Measurements from ENCODE around the gene NAIF1.

DNA sequence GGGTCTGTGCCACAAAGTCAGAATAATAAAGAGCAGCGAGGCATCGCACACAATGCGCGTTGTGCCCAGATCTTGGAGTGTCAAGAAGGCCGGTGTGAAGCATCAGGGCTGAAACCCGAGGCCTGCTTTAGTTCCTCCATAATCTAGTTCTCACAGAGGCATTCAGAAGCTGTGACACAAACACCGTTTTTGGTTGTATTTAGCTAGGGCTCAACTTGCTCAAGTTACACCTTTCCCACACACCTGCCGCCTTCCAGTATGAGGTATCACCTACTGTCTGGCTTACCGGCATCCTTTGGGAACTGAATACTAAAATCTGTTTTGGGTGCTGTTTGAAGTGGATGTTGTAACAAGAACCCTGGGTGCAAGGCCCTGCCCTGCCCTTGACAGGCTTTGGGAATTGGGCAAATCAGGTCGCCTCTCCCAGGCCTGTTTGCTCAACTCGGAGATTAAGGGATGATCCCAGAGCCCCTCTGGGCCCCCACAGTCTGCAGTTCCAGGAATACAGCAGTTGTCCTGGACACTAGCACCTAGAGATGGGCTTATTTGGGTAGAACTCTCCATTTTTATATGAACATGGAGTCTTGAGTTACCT lies 27.9 kb upstream of the NAIF1 start:
- TF ChIP-seq, protein P1, sequence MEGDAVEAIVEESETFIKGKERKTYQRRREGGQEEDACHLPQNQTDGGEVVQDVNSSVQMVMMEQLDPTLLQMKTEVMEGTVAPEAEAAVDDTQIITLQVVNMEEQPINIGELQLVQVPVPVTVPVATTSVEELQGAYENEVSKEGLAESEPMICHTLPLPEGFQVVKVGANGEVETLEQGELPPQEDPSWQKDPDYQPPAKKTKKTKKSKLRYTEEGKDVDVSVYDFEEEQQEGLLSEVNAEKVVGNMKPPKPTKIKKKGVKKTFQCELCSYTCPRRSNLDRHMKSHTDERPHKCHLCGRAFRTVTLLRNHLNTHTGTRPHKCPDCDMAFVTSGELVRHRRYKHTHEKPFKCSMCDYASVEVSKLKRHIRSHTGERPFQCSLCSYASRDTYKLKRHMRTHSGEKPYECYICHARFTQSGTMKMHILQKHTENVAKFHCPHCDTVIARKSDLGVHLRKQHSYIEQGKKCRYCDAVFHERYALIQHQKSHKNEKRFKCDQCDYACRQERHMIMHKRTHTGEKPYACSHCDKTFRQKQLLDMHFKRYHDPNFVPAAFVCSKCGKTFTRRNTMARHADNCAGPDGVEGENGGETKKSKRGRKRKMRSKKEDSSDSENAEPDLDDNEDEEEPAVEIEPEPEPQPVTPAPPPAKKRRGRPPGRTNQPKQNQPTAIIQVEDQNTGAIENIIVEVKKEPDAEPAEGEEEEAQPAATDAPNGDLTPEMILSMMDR (conservative IDR thresholded peaks at IDR 0.05; ENCODE audit: low read length), result no peak
- TF ChIP-seq EZH2phosphoT487 (IDR thresholded peaks at IDR 0.05; ENCODE audit: borderline replicate concordance, low read depth, low read length), result no peak
